Activated naive CD4-positive, alpha-beta T cell treated with anti-CD3 and anti-CD28 coated beads for 36 hours (primary cell): Measurements from ENCODE around the gene STK10. TPM values are rescaled to one million over a fixed set of nuclear protein-coding genes. Genes with fewer than 3 reads are reported as not detected.

Source experiments
- CTCF ChIA-PET: fragments of 350-600 bp; sonication (Branson Sonifier 250); formaldehyde crosslinking; loops from one replicate; lab custom pipeline; 2021; ENCODE audit warnings: antibody characterized with exemption; lab: Charles Lee
- DNase-seq: peaks from one replicate; pipeline ENCODE4 v3.0.0-alpha.2; 2020
- H3K27ac Mint-ChIP-seq: one replicate; pipeline ENCODE4 v1.8.0; 2021; ENCODE audit warnings: mild to moderate bottlenecking, mixed read lengths
- H3K27me3 Mint-ChIP-seq: one replicate; pipeline ENCODE4 v1.8.0; 2021; ENCODE audit warnings: low read depth, mixed read lengths
- H3K36me3 Mint-ChIP-seq: one replicate; pipeline ENCODE4 v1.8.0; 2021; ENCODE audit warnings: low read depth, mixed read lengths
- H3K4me1 Mint-ChIP-seq: one replicate; pipeline ENCODE4 v1.8.0; 2021; ENCODE audit warnings: low read depth, mixed read lengths
- H3K4me3 Mint-ChIP-seq: one replicate; pipeline ENCODE4 v1.8.0; 2021; ENCODE audit warnings: mild to moderate bottlenecking, moderate library complexity, mixed read lengths
- H3K9me3 Mint-ChIP-seq: one replicate; pipeline ENCODE4 v1.8.0; 2021; ENCODE audit warnings: mixed read lengths
- intact Hi-C: fragments of 100-400 bp; cut with micrococcal nuclease; formaldehyde crosslinking; loops from one replicate; pipeline ENCODE4 v1.15.1; 2023
- total RNA-seq, 2 experiments: library from RNA; stranded (reverse); gene quantifications; one replicate each; pipeline ENCODE4 v1.2.3, GENCODE V29; 2021

Gene STK10
- total RNA-seq, 2 experiments from 2014 or later = 44.7 to 55.1 TPM

- Mint-ChIP-seq H3K4me3 (no peak overlapping the region), H3K4me1 (peaks cover 11% of the 10 kb centered on the region), H3K27me3 (no peaks in the 10 kb centered on the region), H3K27ac (no peak overlapping the region), H3K36me3 (peaks cover 20% of the 10 kb centered on the region), H3K9me3 (no peaks in the 10 kb centered on the region)
- DNase-seq = no peak
- intact Hi-C loops = loop anchor here (10.0 kb wide), 1 partner anchor 592 kb away; no protein-coding TSS in a partner anchor
- CTCF ChIA-PET = interaction anchor here (11.3 kb wide), 1 partner anchor 84 kb away, joined by 159 read pairs; the partner anchor contains the start of gene STK10
Observed at GRCh38 chr5:172102218-172102870, 85.7 kb downstream of the STK10 start.

- H3K27ac Mint-ChIP-seq = no peak overlapping the region
- H3K27me3 Mint-ChIP-seq = no peaks in the 10 kb centered on the region
- H3K4me1 Mint-ChIP-seq = peaks cover 4% of the 10 kb centered on the region
- no peak overlapping the region for H3K4me3 Mint-ChIP-seq
- H3K36me3 Mint-ChIP-seq = peaks cover 18% of the 10 kb centered on the region
- intact Hi-C loops = loop anchor here (10.0 kb wide), 1 partner anchor 593 kb away; no protein-coding TSS in a partner anchor
- CTCF ChIA-PET = interaction anchor here (0.6 to 11.3 kb wide), 2 partner anchors 30 to 85 kb away, joined by 4 to 159 read pairs; partner anchors contain the start of gene STK10
- no peaks in the 10 kb centered on the region for H3K9me3 Mint-ChIP-seq
- DNase-seq = no peak
Observed at GRCh38 chr5:172101547-172102217, 86.3 kb downstream of the STK10 start.

DNA sequence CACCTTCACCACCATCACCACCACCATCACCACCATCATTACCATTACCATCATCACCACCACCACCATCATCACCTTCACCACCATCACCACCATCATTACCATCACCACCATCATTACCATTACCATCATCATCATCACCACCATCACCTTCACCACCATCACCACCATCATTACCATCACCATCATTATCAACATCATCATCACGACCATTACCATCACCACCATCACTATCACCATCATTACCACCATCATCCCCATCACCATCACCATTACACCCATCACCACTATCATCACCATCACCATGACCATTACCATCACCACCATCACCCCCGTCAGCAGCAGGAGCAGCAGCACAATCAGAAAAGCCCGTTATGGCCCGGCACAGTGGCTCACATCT lies 89.1 kb downstream of the STK10 start:
- no peaks in the 10 kb centered on the region for H3K27me3 Mint-ChIP-seq
- CTCF ChIA-PET = no interaction called here
- no peaks in the 10 kb centered on the region for H3K9me3 Mint-ChIP-seq
- no peak for DNase-seq
- H3K36me3 Mint-ChIP-seq = peaks cover 16% of the 10 kb centered on the region
- intact Hi-C loops = no loop called here
- H3K27ac Mint-ChIP-seq = peak overlapping the region; percentile 21
- no peak overlapping the region for H3K4me3 Mint-ChIP-seq
- peaks cover 2% of the 10 kb centered on the region for H3K4me1 Mint-ChIP-seq

DNA sequence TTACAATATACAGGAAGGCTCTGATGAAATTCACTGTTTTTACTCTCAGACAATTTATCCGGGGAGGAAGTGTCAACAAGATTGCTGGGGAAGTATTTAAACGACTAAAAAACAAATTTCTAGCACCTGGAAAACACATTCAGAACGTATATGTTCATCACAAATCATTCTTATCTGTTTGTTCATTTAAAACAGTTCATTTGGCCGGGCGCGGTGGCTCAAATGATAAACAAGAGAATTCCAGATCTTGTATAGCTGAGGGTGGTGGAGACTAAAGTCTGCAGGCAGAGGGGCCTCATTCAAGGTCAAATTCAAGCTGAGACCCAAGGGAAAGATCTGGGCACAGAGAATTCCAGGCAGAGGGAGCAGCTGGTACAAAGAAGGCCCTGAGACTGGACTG lies 90.0 kb downstream of the STK10 start:
- Mint-ChIP-seq H3K27me3 (no peaks in the 10 kb centered on the region), H3K36me3 (peaks cover 19% of the 10 kb centered on the region), H3K9me3 (no peaks in the 10 kb centered on the region), H3K27ac (no peak overlapping the region), H3K4me1 (peaks cover 2% of the 10 kb centered on the region), H3K4me3 (no peak overlapping the region)
- CTCF ChIA-PET = interaction anchor here (2.8 kb wide), 1 partner anchor 7 kb away, joined by 10 read pairs; no protein-coding TSS in a partner anchor
- intact Hi-C loops = no loop called here
- no peak for DNase-seq

GRCh38 chr5:172097356-172097755 lies 90.7 kb downstream of the STK10 start:
- DNase-seq = no peak
- Mint-ChIP-seq H3K4me1 (peaks cover 2% of the 10 kb centered on the region), H3K36me3 (peaks cover 17% of the 10 kb centered on the region), H3K9me3 (no peaks in the 10 kb centered on the region), H3K27ac (no peak overlapping the region), H3K4me3 (no peak overlapping the region), H3K27me3 (no peaks in the 10 kb centered on the region)
- CTCF ChIA-PET = interaction anchor here (1.2 to 2.8 kb wide), 2 partner anchors 8 to 14 kb away, joined by 3 to 10 read pairs; no protein-coding TSS in a partner anchor
- intact Hi-C loops = no loop called here

- H3K36me3 Mint-ChIP-seq = peaks cover 13% of the 10 kb centered on the region
- peaks cover 2% of the 10 kb centered on the region for H3K4me1 Mint-ChIP-seq
- H3K9me3 Mint-ChIP-seq = no peaks in the 10 kb centered on the region
- no peak overlapping the region for H3K4me3 Mint-ChIP-seq
- intact Hi-C loops = no loop called here
- peak overlapping the region; percentile 13 for H3K27ac Mint-ChIP-seq
- no peak for DNase-seq
- H3K27me3 Mint-ChIP-seq = no peaks in the 10 kb centered on the region
- CTCF ChIA-PET = interaction anchor here (0.6 to 2.8 kb wide), 3 partner anchors 9 to 30 kb away, joined by 3 to 10 read pairs (median 3); no protein-coding TSS in a partner anchor
Observed at GRCh38 chr5:172096207-172096940, 91.7 kb downstream of the STK10 start.

DNA sequence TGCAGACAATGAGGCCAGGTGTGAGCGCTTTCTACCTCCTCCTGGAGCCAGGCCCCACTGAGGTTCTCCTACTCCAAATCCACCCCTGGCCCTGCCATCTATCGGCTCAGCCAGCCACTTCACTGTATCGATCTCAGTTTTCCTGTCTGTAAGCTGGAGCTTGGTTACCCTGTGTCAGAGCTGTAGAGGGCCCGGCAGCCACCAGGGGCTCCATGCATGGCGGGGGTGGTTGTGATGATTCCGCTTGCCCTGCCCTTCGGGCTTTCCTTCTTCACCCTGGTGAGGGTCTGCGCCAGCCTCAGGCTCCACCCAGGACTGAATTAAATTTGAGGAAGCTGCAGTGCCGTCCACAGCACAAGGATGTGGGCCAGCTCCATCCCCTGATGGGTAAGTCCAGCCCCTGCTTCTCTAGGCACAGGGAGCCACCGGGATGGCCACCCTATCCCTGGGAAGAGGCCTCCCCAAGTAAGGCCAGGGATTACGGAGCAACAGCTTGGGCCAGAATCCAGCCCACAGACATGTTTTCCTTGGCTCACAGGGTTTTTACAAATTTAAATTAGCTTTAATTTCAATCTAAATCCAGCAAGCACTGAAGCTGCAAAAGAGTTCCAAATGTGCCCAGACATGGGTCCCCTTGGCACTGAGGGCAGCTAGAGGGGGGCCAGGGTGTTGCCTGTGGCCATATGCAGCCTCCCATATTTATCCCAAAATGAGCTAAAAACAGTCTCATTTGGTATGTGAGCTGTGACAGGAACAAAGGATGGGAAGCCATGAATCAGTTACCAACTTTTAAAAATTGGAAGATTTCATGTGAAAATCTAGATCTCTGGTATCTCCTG lies 92.4 kb downstream of the STK10 start:
- Mint-ChIP-seq H3K36me3 (peaks cover 15% of the 10 kb centered on the region), H3K27ac (no peak overlapping the region), H3K4me1 (peaks cover 2% of the 10 kb centered on the region), H3K9me3 (no peaks in the 10 kb centered on the region), H3K27me3 (no peaks in the 10 kb centered on the region), H3K4me3 (no peak overlapping the region)
- intact Hi-C loops = no loop called here
- CTCF ChIA-PET = interaction anchor here (1.4 to 2.8 kb wide), 2 partner anchors 10 to 37 kb away, joined by 4 to 10 read pairs; no protein-coding TSS in a partner anchor
- no peak for DNase-seq

DNA sequence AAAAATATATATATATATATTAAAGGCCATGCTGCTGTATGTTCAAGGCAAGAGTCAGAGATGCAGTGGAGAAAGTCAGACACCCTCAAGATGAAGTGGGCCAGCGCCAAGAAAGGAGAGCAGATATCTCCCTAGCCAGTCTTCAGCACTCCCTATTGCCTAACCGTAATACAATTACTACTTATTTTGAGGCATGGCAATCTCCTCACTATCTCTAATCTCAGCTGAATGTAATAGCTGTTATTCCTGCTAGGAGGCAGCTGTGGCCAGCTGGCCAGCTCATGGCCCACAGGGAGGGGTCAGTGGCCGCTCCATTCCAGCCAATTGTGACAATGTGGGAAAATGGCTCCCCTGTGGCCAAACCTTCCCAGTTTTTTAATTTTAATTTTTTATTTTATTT lies 94.1 kb downstream of the STK10 start:
- Mint-ChIP-seq H3K36me3 (peaks cover 23% of the 10 kb centered on the region), H3K27me3 (no peaks in the 10 kb centered on the region), H3K4me1 (peaks cover 1% of the 10 kb centered on the region), H3K27ac (no peak overlapping the region), H3K9me3 (no peaks in the 10 kb centered on the region), H3K4me3 (no peak overlapping the region)
- CTCF ChIA-PET = interaction anchor here (0.6 kb wide), 1 partner anchor 119 kb away, joined by 3 read pairs; no protein-coding TSS in a partner anchor
- DNase-seq = no peak
- intact Hi-C loops = no loop called here

GRCh38 chr5:172093559-172093958 lies 94.5 kb downstream of the STK10 start:
- CTCF ChIA-PET = no interaction called here
- Mint-ChIP-seq H3K27me3 (no peaks in the 10 kb centered on the region), H3K27ac (no peak overlapping the region), H3K36me3 (peaks cover 20% of the 10 kb centered on the region), H3K4me1 (no peaks in the 10 kb centered on the region), H3K9me3 (no peaks in the 10 kb centered on the region), H3K4me3 (no peak overlapping the region)
- intact Hi-C loops = no loop called here
- DNase-seq = no peak

DNA sequence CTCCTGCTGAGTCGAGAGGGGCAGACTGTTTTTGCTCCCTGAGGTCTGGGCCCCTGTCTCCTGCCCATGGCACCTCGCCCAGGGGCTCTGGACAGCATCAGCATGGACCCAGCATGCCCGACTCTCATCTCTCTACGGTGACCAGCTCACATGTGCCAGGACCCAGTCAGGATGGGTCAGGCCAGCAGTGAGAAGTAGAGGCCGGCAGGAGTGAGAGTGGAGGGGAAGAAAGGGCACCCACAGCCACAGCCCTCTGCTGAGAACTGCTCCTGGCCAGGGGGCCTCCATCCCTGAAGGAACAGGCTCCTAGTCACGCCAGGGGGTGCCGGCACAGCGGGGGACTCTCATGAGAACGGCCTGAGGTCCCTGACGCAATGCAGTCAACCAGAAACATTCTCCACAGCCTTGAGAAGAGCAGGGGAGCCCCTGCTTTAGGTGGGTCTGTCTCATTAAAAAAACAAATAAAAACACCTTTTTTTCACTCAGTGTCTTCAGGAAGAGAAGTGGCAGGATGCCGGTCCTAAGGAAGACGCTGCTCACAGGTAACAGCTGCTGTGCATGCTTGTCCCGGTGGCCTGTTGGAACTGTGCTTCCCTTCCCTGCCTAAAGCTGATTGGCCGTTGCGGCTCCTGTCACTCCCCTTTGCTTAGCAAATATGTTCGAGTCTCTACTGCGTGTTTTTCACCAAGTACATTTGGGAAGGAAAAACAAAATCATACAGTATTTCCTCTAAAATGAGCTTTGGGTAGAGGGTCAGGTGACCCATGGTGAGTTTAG lies 95.9 kb downstream of the STK10 start:
- CTCF ChIA-PET = interaction anchor here (0.6 kb wide), 1 partner anchor 205 kb away, joined by 3 read pairs; no protein-coding TSS in a partner anchor
- H3K9me3 Mint-ChIP-seq = no peaks in the 10 kb centered on the region
- H3K36me3 Mint-ChIP-seq = peaks cover 16% of the 10 kb centered on the region

More for the DNA sequence above, 95.9 kb downstream of the STK10 start:
- Mint-ChIP-seq H3K27ac (no peak overlapping the region), H3K27me3 (no peaks in the 10 kb centered on the region), H3K4me3 (no peak overlapping the region), H3K4me1 (no peaks in the 10 kb centered on the region)
- DNase-seq = no peak
- intact Hi-C loops = no loop called here
